ENCODE results near the gene GAPT. TPM values are rescaled to one million over a fixed set of nuclear protein-coding genes. Genes with fewer than 3 reads are reported as not detected.

GAPT gene
- total RNA-seq, 1 experiment from 2014 or later, result not detected

DNA sequence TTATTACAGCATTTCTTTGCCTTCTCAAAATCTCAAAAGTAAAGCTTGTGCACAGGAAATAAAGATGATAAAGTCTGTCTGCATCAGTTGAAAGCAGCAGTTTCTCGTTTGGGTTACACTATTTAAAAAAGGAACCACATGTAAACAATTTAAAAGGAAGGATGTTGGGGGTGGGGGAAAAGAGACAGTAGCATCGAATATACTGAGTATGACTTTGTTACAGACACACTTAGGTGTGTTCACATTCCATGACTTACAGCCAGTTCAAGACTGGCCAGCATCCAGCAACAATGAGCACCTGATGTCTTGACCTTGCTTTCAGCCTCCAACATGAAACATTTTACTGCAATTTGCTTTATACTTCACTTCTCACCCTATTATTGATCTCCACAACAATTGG is 8.7 kb downstream of the GAPT start:
- DNase-seq, result no peak
- CTCF ChIA-PET, result no interaction called here

DNA sequence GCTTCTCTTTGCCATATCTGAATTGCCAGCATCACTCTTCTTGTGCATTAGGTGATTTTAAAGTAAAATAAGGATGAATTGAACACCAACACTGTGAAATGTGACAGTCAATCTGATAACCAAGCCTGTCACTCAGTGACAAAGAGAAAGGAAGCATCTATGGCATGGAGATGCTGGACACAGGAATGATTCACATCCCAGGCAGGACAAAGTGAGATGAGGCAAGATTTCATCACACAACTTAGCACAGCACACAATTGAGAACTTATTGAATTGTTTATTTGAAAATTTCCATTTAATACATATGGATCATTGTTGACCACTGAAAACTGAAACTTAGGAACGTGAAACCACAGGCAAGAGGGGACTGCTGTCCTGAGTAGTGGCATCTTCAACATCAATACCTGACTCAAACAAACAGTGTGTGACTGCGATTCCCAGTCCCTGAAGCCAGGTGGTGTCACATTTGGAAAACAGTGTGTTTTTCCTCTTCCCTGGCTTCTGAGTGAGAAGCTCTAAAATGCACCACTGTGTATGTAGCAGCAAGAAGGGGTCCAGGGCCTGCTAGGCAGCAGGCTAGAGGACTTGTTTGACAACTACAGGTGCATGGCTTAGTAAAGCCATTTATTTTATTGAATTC is 10.7 kb downstream of the GAPT start:
- ChIA-PET CTCF (no interaction called here), POLR2A (ENCODE audit: unreplicated experiment) (no interaction called here)
- Histone ChIP-seq H3K79me2 (ENCODE audit: low read depth) (no peaks in the 10 kb centered on the region), H3K27me3 (ENCODE audit: insufficient read depth, low read depth) (no peaks in the 10 kb centered on the region), H3K4me3 (no peak overlapping the region), H3K9me3 (ENCODE audit: insufficient read depth, low read depth) (no peaks in the 10 kb centered on the region), H3K4me1 (replicated peaks; ENCODE audit: insufficient read depth) (no peaks in the 10 kb centered on the region), H3K36me3 (ENCODE audit: low read depth) (no peaks in the 10 kb centered on the region), H3F3A (ENCODE audit: insufficient read depth, low read depth) (no peaks in the 10 kb centered on the region), H3K27ac (no peak overlapping the region), H3K9me2 (ENCODE audit: insufficient read depth) (no peaks in the 10 kb centered on the region), H3K4me2 (no peak overlapping the region), H4K20me1 (ENCODE audit: insufficient read depth) (no peaks in the 10 kb centered on the region), H2AFZ (no peak overlapping the region)
- no peak for TF ChIP-seq EZH2 (IDR thresholded peaks at IDR 0.05; ENCODE audit: low read depth)
- no peak for TF ChIP-seq CTCF (conservative IDR thresholded peaks at IDR 0.05)
- BruUV-seq (replicated peaks), result no TSS peak
- intact Hi-C loops (cut with micrococcal nuclease; ENCODE audit: unreplicated experiment), result no loop called here
- no peak for DNase-seq

More for the DNA sequence above, 8.7 kb downstream of the GAPT start:
- no peaks in the 10 kb centered on the region for H3K9me3 ChIP-seq (ENCODE audit: insufficient read depth, low read depth)
- H4K20me1 ChIP-seq (ENCODE audit: insufficient read depth), result no peaks in the 10 kb centered on the region
- TF ChIP-seq CTCF (conservative IDR thresholded peaks at IDR 0.05), result no peak
- no peak for TF ChIP-seq EZH2 (IDR thresholded peaks at IDR 0.05; ENCODE audit: low read depth)
- no peaks in the 10 kb centered on the region for H3K36me3 ChIP-seq (ENCODE audit: low read depth)
- no peak overlapping the region for H2AFZ ChIP-seq
- intact Hi-C loops (cut with micrococcal nuclease; ENCODE audit: unreplicated experiment), result no loop called here
- H3K4me3 ChIP-seq, result no peak overlapping the region
- H3F3A ChIP-seq (ENCODE audit: insufficient read depth, low read depth), result no peaks in the 10 kb centered on the region
- no TSS peak for BruUV-seq (replicated peaks)
- H3K79me2 ChIP-seq (ENCODE audit: low read depth), result no peaks in the 10 kb centered on the region
- no peaks in the 10 kb centered on the region for H3K27me3 ChIP-seq (ENCODE audit: insufficient read depth, low read depth)
- POLR2A ChIA-PET (ENCODE audit: unreplicated experiment), result no interaction called here
- no peaks in the 10 kb centered on the region for H3K9me2 ChIP-seq (ENCODE audit: insufficient read depth)
- H3K4me1 ChIP-seq (replicated peaks; ENCODE audit: insufficient read depth), result no peaks in the 10 kb centered on the region
- H3K4me2 ChIP-seq, result no peak overlapping the region
- H3K27ac ChIP-seq, result no peak overlapping the region

- intact Hi-C loops (cut with micrococcal nuclease; ENCODE audit: unreplicated experiment), result no loop called here
- BruUV-seq (replicated peaks), result no TSS peak
Measured at GRCh38 chr5:58503390-58504046, 12.3 kb downstream of the GAPT start.

More at GRCh38 chr5:58503390-58504046, 12.3 kb downstream of the GAPT start:
- H3K4me3 ChIP-seq, result no peak overlapping the region
- no peaks in the 10 kb centered on the region for H3K9me2 ChIP-seq (ENCODE audit: insufficient read depth)
- TF ChIP-seq CTCF (conservative IDR thresholded peaks at IDR 0.05), result no peak
- no peak for TF ChIP-seq EZH2 (IDR thresholded peaks at IDR 0.05; ENCODE audit: low read depth)
- H3K4me1 ChIP-seq (replicated peaks; ENCODE audit: insufficient read depth), result no peaks in the 10 kb centered on the region
- no peak overlapping the region for H2AFZ ChIP-seq
- H3K27me3 ChIP-seq (ENCODE audit: insufficient read depth, low read depth), result no peaks in the 10 kb centered on the region
- no peaks in the 10 kb centered on the region for H3K9me3 ChIP-seq (ENCODE audit: insufficient read depth, low read depth)
- no peak overlapping the region for H3K27ac ChIP-seq
- H3F3A ChIP-seq (ENCODE audit: insufficient read depth, low read depth), result no peaks in the 10 kb centered on the region
- no peak overlapping the region for H3K4me2 ChIP-seq
- CTCF ChIA-PET, result no interaction called here
- no peaks in the 10 kb centered on the region for H3K36me3 ChIP-seq (ENCODE audit: low read depth)
- H4K20me1 ChIP-seq (ENCODE audit: insufficient read depth), result no peaks in the 10 kb centered on the region
- no peaks in the 10 kb centered on the region for H3K79me2 ChIP-seq (ENCODE audit: low read depth)
- POLR2A ChIA-PET (ENCODE audit: unreplicated experiment), result no interaction called here
- no peak for DNase-seq

All from PC-9 (cell line).